ENCODE results near the gene AHCYL1. TPM values are rescaled to one million over a fixed set of nuclear protein-coding genes. Genes with fewer than 3 reads are reported as not detected.
A peak's percentile ranks its signal among the peaks of the same experiment; 100 is the strongest.

The AHCYL1 gene
- total and polyA plus RNA-seq, 2 experiments from 2014 or later = 47.6 to 72.6 TPM

DNA sequence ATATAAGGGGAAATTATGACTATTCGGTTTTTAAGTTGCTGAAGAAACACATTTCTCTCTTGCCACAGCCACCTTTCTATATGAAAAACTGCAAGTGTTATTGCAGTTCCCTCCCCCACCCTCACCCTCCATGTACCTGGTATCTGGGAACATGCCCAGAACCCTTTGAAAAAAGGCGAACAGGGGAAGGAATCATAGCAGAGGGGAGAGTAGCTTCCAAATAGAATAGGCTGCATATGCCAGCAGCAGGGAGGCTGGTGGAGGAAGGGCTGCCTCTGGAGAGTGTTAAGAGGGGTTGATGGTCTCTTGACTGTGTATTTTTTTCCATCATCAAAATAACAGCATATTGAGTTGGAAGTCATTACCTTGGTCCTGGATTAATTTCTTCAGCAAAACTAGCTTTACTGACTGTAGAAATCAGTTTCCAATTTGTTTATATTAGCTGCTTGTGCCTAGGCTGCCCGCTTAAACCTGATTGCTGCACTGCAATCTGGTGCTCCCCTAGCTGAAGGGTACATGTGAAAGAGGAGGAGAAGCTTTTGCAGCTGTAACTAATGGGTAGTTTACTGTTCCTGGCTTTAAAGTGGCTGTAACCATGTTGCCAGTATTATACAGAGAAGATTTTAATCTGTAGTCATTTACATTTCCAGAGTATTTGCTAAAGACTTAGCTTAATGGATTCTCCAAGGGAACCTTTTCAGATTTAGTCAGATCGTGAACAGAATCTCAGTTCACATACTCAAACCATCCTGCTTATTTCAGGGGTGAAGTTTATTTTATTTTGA lies 22.7 kb downstream of the AHCYL1 start:
- peaks cover 79% of the 10 kb centered on the region for H3K79me2 ChIP-seq (ENCODE audit: insufficient read depth)

DNA sequence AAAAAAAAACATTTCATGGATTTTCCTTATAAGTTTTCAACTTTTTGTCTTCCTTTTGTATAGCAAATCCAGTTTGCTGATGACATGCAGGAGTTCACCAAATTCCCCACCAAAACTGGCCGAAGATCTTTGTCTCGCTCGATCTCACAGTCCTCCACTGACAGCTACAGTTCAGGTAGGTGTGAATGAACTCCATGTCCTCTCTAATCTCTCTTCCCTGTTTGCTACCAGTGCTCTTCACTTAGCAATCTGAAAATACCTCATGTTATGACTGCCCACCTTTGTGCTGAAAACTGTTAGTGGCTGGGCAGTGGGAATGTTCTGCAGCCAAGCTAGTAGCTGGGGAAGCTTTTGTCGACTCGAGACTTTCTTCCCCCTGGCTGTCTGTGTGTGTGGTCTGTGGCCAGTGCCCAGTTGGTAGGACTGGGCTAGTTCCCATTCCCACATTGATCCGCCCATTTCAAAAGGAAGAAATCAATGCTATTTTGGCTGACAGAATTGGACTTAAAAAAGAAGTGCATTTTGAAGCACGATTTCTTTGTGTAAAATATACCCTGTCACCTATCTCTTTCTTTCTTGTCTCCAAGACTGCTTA lies 24.5 kb downstream of the AHCYL1 start:
- Histone ChIP-seq H3K4me3 (no peak overlapping the region), H3K27me3 (replicated peaks; ENCODE audit: insufficient read depth) (no peaks in the 10 kb centered on the region), H3K9ac (no peak overlapping the region), H3K4me1 (ENCODE audit: insufficient read depth) (peaks cover 24% of the 10 kb centered on the region), H4K20me1 (ENCODE audit: insufficient read depth) (no peaks in the 10 kb centered on the region), H3K36me3 (ENCODE audit: low read depth) (peaks cover 46% of the 10 kb centered on the region), H3K79me2 (ENCODE audit: insufficient read depth) (peaks cover 79% of the 10 kb centered on the region), H2AFZ (no peak overlapping the region), H3F3A (ENCODE audit: insufficient read depth) (peaks cover 30% of the 10 kb centered on the region), H3K9me3 (ENCODE audit: low read depth) (no peaks in the 10 kb centered on the region), H3K4me2 (ENCODE audit: unreplicated experiment) (no peak overlapping the region), H3K9me2 (ENCODE audit: insufficient read depth) (no peaks in the 10 kb centered on the region), H3K27ac (no peak overlapping the region)
- TF ChIP-seq EZH2phosphoT487 (IDR thresholded peaks at IDR 0.05; ENCODE audit: insufficient read depth, low read depth) (no peak), EZH2 (IDR thresholded peaks at IDR 0.05; ENCODE audit: insufficient read depth, poor library complexity, severe bottlenecking) (no peak)
- WGBS, 2 experiments (ENCODE audit: low coverage in 1 of 2, low lambda C conversion rate in 2 of 2, missing lambda C conversion rate in 2 of 2) = 71 to 79% methylated on average over 7 of the region's 7 CpGs
- no peak for DNase-seq
- in situ Hi-C loops (cut with MboI) = no loop called here

More for the DNA sequence above, 22.7 kb downstream of the AHCYL1 start:
- Histone ChIP-seq H3K9me3 (ENCODE audit: low read depth) (no peaks in the 10 kb centered on the region), H3K4me1 (ENCODE audit: insufficient read depth) (peaks cover 40% of the 10 kb centered on the region), H3K4me2 (ENCODE audit: unreplicated experiment) (no peak overlapping the region), H3F3A (ENCODE audit: insufficient read depth) (peaks cover 47% of the 10 kb centered on the region), H3K9me2 (ENCODE audit: insufficient read depth) (no peaks in the 10 kb centered on the region), H3K4me3 (no peak overlapping the region), H3K36me3 (ENCODE audit: low read depth) (peaks cover 32% of the 10 kb centered on the region), H2AFZ (no peak overlapping the region), H3K27me3 (replicated peaks; ENCODE audit: insufficient read depth) (no peaks in the 10 kb centered on the region), H4K20me1 (ENCODE audit: insufficient read depth) (no peaks in the 10 kb centered on the region), H3K9ac (no peak overlapping the region), H3K27ac (no peak overlapping the region)
- in situ Hi-C loops (cut with MboI) = no loop called here
- TF ChIP-seq EZH2phosphoT487 (IDR thresholded peaks at IDR 0.05; ENCODE audit: insufficient read depth, low read depth) (no peak), EZH2 (IDR thresholded peaks at IDR 0.05; ENCODE audit: insufficient read depth, poor library complexity, severe bottlenecking) (no peak)
- WGBS, 2 experiments (ENCODE audit: low coverage in 1 of 2, low lambda C conversion rate in 2 of 2, missing lambda C conversion rate in 2 of 2) = 89 to 91% methylated on average over 4 of the region's 4 CpGs
- no peak for DNase-seq

DNA sequence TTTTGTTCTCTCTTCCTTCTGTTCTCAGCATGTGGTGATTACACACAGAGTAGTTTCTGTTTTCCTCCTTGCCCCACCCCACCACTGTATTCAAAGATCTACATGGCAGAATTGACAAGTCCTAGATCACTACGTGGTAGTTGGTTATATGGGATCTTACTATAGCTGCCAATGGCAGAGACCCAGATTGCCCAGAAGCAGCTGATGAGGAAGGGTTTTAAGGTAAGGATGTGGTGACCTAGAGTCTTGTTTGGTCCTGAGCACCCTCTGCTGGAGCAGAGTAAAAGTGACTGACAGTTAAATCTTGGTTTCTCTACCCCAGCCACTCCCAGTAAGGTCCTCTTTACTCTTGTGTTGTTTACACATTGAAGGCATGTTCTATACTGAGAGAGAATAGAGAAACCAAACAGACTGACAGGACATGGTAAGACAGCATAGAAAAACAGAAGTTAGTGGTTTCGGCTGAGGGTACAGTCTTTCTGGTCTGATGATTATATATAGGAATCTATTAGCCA lies 27.0 kb downstream of the AHCYL1 start:
- Histone ChIP-seq H3K27ac (no peak overlapping the region), H3K36me3 (ENCODE audit: low read depth) (peaks cover 71% of the 10 kb centered on the region)
- peak; percentile 71 for DNase-seq

DNA sequence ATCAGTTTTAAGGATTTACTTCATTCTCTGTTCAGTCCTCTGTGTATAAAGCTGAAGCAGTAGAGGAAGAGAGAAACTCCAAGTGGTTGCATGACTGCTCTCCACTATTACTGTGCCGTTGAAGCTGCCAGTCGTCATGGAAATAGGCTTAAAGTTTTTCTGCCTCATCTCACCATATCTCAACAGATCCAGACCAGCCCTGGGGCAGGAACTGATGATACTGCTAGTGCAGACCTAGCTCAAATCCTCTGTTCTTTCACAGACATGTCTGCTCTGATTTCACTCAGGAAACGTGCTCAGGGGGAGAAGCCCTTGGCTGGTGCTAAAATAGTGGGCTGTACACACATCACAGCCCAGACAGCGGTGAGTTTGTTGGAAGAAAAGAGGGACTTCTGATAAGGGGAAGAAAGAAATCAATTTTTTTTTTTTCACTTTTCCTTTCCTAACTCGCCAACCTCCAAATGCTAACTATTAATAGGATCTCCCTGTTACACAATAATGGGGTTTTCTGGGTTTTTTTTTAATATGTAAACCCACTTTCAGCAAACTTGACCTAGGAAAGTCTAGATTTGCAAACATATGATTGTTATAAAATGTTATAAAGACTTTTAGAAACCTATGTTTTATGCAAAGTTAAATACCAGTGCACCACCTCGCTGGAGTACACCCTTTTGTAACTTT lies 27.7 kb downstream of the AHCYL1 start:
- Histone ChIP-seq H4K20me1 (ENCODE audit: insufficient read depth) (no peaks in the 10 kb centered on the region), H3K27me3 (replicated peaks; ENCODE audit: insufficient read depth) (no peaks in the 10 kb centered on the region), H3K9me3 (ENCODE audit: low read depth) (no peaks in the 10 kb centered on the region), H3K4me1 (ENCODE audit: insufficient read depth) (no peaks in the 10 kb centered on the region), H3K27ac (no peak overlapping the region), H3F3A (ENCODE audit: insufficient read depth) (peaks cover 11% of the 10 kb centered on the region; the same call in 1 of the 2 replicates), H3K9ac (no peak overlapping the region), H3K79me2 (ENCODE audit: insufficient read depth) (peaks cover 50% of the 10 kb centered on the region), H3K4me3 (no peak overlapping the region), H2AFZ (no peak overlapping the region), H3K4me2 (ENCODE audit: unreplicated experiment) (no peak overlapping the region), H3K36me3 (ENCODE audit: low read depth) (peaks cover 77% of the 10 kb centered on the region), H3K9me2 (ENCODE audit: insufficient read depth) (no peaks in the 10 kb centered on the region)
- in situ Hi-C loops (cut with MboI) = no loop called here
- TF ChIP-seq EZH2phosphoT487 (IDR thresholded peaks at IDR 0.05; ENCODE audit: insufficient read depth, low read depth) (no peak), EZH2 (IDR thresholded peaks at IDR 0.05; ENCODE audit: insufficient read depth, poor library complexity, severe bottlenecking) (no peak)
- DNase-seq = no peak
- 88 to 90% methylated on average over 6 of the region's 6 CpGs for WGBS, 2 experiments (ENCODE audit: low coverage in 1 of 2, low lambda C conversion rate in 2 of 2, missing lambda C conversion rate in 2 of 2)

More for the DNA sequence above, 27.0 kb downstream of the AHCYL1 start:
- in situ Hi-C loops (cut with MboI) = no loop called here
- TF ChIP-seq EZH2phosphoT487 (IDR thresholded peaks at IDR 0.05; ENCODE audit: insufficient read depth, low read depth) = no peak
- no peak for TF ChIP-seq EZH2 (IDR thresholded peaks at IDR 0.05; ENCODE audit: insufficient read depth, poor library complexity, severe bottlenecking)
- Histone ChIP-seq H3K4me1 (ENCODE audit: insufficient read depth) (no peaks in the 10 kb centered on the region), H3K4me2 (ENCODE audit: unreplicated experiment) (no peak overlapping the region), H3K9me3 (ENCODE audit: low read depth) (no peaks in the 10 kb centered on the region), H2AFZ (no peak overlapping the region), H3K9ac (no peak overlapping the region), H3K79me2 (ENCODE audit: insufficient read depth) (peaks cover 57% of the 10 kb centered on the region), H3K4me3 (no peak overlapping the region), H4K20me1 (ENCODE audit: insufficient read depth) (no peaks in the 10 kb centered on the region), H3F3A (ENCODE audit: insufficient read depth) (peaks cover 11% of the 10 kb centered on the region; the same call in 1 of the 2 replicates), H3K9me2 (ENCODE audit: insufficient read depth) (no peaks in the 10 kb centered on the region), H3K27me3 (replicated peaks; ENCODE audit: insufficient read depth) (no peaks in the 10 kb centered on the region)
- 77 to 80% methylated on average over 2 of the region's 2 CpGs for WGBS, 2 experiments (ENCODE audit: low coverage in 1 of 2, low lambda C conversion rate in 2 of 2, missing lambda C conversion rate in 2 of 2)
